Keratinocyte (primary cell): ENCODE measurements around the gene TET2. TPM values are rescaled to one million over a fixed set of nuclear protein-coding genes. Genes with fewer than 3 reads are reported as not detected.

Source experiments
- DNase-seq: peaks from one replicate; pipeline ENCODE4 v3.0.0-alpha.2; 2011; ENCODE audit warnings: low read depth, missing footprints, low spot score
- FAIRE-seq: peaks from 2 replicates; lab custom pipeline; 2011; peaks lifted over from hg19 to GRCh38; lab: Jason Lieb, UNC
- H2AFZ ChIP-seq: 2 replicates; pipeline ENCODE4 v1.6.0; 2012; ENCODE audit warnings: low read length, control low read depth, inconsistent platforms; ENCODE audit not compliant: control insufficient read depth
- H3K27ac ChIP-seq: 2 replicates; pipeline ENCODE4 v1.5.1; 2011; ENCODE audit warnings: low read length; ENCODE audit not compliant: control insufficient read depth, insufficient read depth
- H3K27me3 ChIP-seq: 3 replicates; pipeline ENCODE4 v1.6.0; 2011; ENCODE audit warnings: low read length; ENCODE audit not compliant: control insufficient read depth, insufficient read depth; ENCODE audit errors: extremely low read depth
- H3K36me3 ChIP-seq, 2 experiments: 2 replicates in 1 of 2; 3 replicates in 1 of 2; pipeline ENCODE4 v1.5.1; 2011; ENCODE audit warnings: low read length in 2 of 2, mild to moderate bottlenecking in 1 of 2; ENCODE audit not compliant: control insufficient read depth in 2 of 2, insufficient read depth in 2 of 2; ENCODE audit errors: extremely low read depth in 1 of 2
- H3K4me1 ChIP-seq: 3 replicates; pipeline ENCODE4 v1.5.1; 2011; ENCODE audit warnings: low read length; ENCODE audit not compliant: control insufficient read depth, insufficient read depth; ENCODE audit errors: extremely low read depth
- H3K4me2 ChIP-seq: 3 replicates; pipeline ENCODE4 v1.6.0; 2011; ENCODE audit warnings: low read depth, low read length; ENCODE audit not compliant: control insufficient read depth, insufficient read depth; ENCODE audit errors: extremely low read depth
- H3K4me3 ChIP-seq, 3 experiments: fragments of 200-600 bp in 1 of 3; sonication (generic) in 1 of 3; 2 replicates in 2 of 3; 3 replicates in 1 of 3; pipeline ENCODE4 v1.5.1; 2011 to 2016; ENCODE audit warnings: low read length in 3 of 3, mild to moderate bottlenecking in 3 of 3, control low read depth in 2 of 3, inconsistent platforms in 1 of 3, low read depth in 1 of 3, mixed read lengths in 1 of 3, mixed run types in 1 of 3, moderate library complexity in 1 of 3; ENCODE audit not compliant: control insufficient read depth in 2 of 3, insufficient read depth in 2 of 3; ENCODE audit errors: extremely low read depth in 1 of 3
- H3K79me2 ChIP-seq: 2 replicates; pipeline ENCODE4 v1.6.0; 2012; ENCODE audit warnings: low read length; ENCODE audit not compliant: control insufficient read depth, insufficient read depth
- H3K9ac ChIP-seq: 3 replicates; pipeline ENCODE4 v1.6.0; 2011; ENCODE audit warnings: low read length; ENCODE audit not compliant: control insufficient read depth, insufficient read depth; ENCODE audit errors: extremely low read depth
- H3K9me1 ChIP-seq: 3 replicates; pipeline ENCODE4 v1.6.0; 2011; ENCODE audit warnings: low read length; ENCODE audit not compliant: control insufficient read depth, insufficient read depth; ENCODE audit errors: extremely low read depth
- H3K9me3 ChIP-seq: 2 replicates; pipeline ENCODE4 v1.5.1; 2012; ENCODE audit warnings: low read depth, low read length; ENCODE audit not compliant: control insufficient read depth
- H4K20me1 ChIP-seq: 3 replicates; pipeline ENCODE4 v1.6.0; 2011; ENCODE audit warnings: low read length; ENCODE audit not compliant: control insufficient read depth, insufficient read depth; ENCODE audit errors: extremely low read depth
- EZH2 ChIP-seq: IDR thresholded peaks from one replicate; pipeline ENCODE4 v1.6.1; 2012; ENCODE audit warnings: inconsistent platforms, mild to moderate bottlenecking, low read length, moderate library complexity
- dilution Hi-C: fragments of 300-500 bp; cut with MboI; formaldehyde crosslinking; loops from one replicate; pipeline ENCODE4 v1.7.0; 2020; ENCODE audit warnings: low sequenced_read_pairs; ENCODE audit not compliant: extremely low pct_ligation_motif_present
- polyA plus RNA-seq, 5 experiments: library from polyadenylated mRNA; depleted of rRNA in 3 of 5; stranded (reverse) in 3 of 5; stranded (forward) in 1 of 5; unstranded in 1 of 5; fragments of >200 nt; gene quantifications; 1 replicate in 1 of 5; 2 replicates in 3 of 5; 3 replicates in 1 of 5; pipeline versions ENCODE4 v1.2.1 to v1.2.3, GENCODE V29; 2011 to 2012; ENCODE audit warnings: missing spikeins in 2 of 5, low read depth in 1 of 5, low replicate concordance in 1 of 5
- TF ChIP-seq, protein P1 (sequence below), 3 experiments: IDR thresholded peaks in 1 of 3; conservative IDR thresholded peaks in 1 of 3; optimal IDR thresholded peaks in 1 of 3; 2 replicates in 2 of 3; 3 replicates in 1 of 3; pipeline versions ENCODE3 to v1.5.1; 2011; ENCODE audit warnings: low read length in 3 of 3, mild to moderate bottlenecking in 3 of 3, moderate library complexity in 2 of 3, control low read depth in 1 of 3, inconsistent platforms in 1 of 3; ENCODE audit not compliant: insufficient read depth in 2 of 3; ENCODE audit errors: extremely low read depth in 1 of 3

The TET2 gene
- polyA plus RNA-seq, 1 donor (not counting 4 experiments of a cell fraction or from before 2014, with no cell fraction given): 9.6 TPM

GRCh38 chr4:105155426-105155825, 8.8 kb downstream of the TET2 start:
- Histone ChIP-seq H3K4me1 (peaks cover 25% of the 10 kb centered on the region), H3K36me3 (no peaks in the 10 kb centered on the region), H3K9me1 (peaks cover 2% of the 10 kb centered on the region), H3K4me2 (peak overlapping the region; percentile 47), H4K20me1 (no peaks in the 10 kb centered on the region), H3K9ac (no peak overlapping the region), H3K79me2 (peaks cover 60% of the 10 kb centered on the region), H3K9me3 (no peaks in the 10 kb centered on the region), H2AFZ (no peak overlapping the region), H3K27ac (no peak overlapping the region), H3K4me3 (no peak overlapping the region), H3K27me3 (no peaks in the 10 kb centered on the region)
- no peak for DNase-seq
- dilution Hi-C loops: no loop called here
- no peak for FAIRE-seq
- TF ChIP-seq EZH2: no peak
- TF ChIP-seq, protein P1, sequence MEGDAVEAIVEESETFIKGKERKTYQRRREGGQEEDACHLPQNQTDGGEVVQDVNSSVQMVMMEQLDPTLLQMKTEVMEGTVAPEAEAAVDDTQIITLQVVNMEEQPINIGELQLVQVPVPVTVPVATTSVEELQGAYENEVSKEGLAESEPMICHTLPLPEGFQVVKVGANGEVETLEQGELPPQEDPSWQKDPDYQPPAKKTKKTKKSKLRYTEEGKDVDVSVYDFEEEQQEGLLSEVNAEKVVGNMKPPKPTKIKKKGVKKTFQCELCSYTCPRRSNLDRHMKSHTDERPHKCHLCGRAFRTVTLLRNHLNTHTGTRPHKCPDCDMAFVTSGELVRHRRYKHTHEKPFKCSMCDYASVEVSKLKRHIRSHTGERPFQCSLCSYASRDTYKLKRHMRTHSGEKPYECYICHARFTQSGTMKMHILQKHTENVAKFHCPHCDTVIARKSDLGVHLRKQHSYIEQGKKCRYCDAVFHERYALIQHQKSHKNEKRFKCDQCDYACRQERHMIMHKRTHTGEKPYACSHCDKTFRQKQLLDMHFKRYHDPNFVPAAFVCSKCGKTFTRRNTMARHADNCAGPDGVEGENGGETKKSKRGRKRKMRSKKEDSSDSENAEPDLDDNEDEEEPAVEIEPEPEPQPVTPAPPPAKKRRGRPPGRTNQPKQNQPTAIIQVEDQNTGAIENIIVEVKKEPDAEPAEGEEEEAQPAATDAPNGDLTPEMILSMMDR (optimal IDR thresholded peaks at IDR 0.05 in 1 of 3, IDR thresholded peaks at IDR 0.05 in 1 of 3, conservative IDR thresholded peaks at IDR 0.05 in 1 of 3; ENCODE audit: extremely low read depth in 1 of 3, insufficient read depth in 2 of 3, low read length in 3 of 3): no peak

DNA sequence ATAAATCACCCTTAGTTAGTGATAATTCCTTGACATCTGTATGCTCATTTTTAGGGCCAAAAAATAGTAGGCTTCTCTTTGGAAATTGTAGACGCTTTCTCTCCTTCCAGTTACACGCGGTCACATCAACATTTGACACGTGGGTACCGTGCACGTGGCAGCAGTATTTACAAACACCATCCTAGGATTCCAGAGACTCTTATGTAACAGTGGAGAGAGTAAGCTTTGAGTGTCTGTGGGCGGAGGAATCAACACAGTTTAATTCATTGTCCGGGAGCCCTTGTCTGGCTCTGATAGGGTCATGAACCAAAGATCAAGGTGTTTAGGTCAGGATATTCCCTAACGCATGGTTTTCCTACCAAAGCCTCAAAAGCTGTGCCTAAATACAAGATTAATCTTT, 12.2 kb downstream of the TET2 start:
- dilution Hi-C loops: no loop called here
- Histone ChIP-seq H3K27ac (no peak overlapping the region), H3K9me3 (no peaks in the 10 kb centered on the region), H4K20me1 (no peaks in the 10 kb centered on the region), H2AFZ (no peak overlapping the region), H3K4me2 (peak overlapping the region; percentile 3), H3K79me2 (peaks cover 42% of the 10 kb centered on the region), H3K36me3 (no peaks in the 10 kb centered on the region), H3K9ac (peak overlapping the region; percentile 19), H3K4me3 (peak overlapping the region in 1 of 3 experiments; percentile 36), H3K4me1 (peaks cover 25% of the 10 kb centered on the region), H3K9me1 (no peaks in the 10 kb centered on the region), H3K27me3 (no peaks in the 10 kb centered on the region)
- TF ChIP-seq, protein P1 (optimal IDR thresholded peaks at IDR 0.05 in 1 of 3, IDR thresholded peaks at IDR 0.05 in 1 of 3, conservative IDR thresholded peaks at IDR 0.05 in 1 of 3; ENCODE audit: extremely low read depth in 1 of 3, insufficient read depth in 2 of 3, low read length in 3 of 3): no peak
- TF ChIP-seq EZH2: no peak
- no peak for DNase-seq
- FAIRE-seq: peak; percentile 52
